GM21737 (cell line): ENCODE data around the gene TIMM21.

Experiments used
- ATAC-seq: cut with Tn5 transposase; IDR thresholded peaks from one replicate; pipeline ENCODE4 v1.9.1; 2021; ENCODE audit warnings: mild to moderate bottlenecking, moderate library complexity; ENCODE audit not compliant: unreplicated experiment

TIMM21 gene, protein sequence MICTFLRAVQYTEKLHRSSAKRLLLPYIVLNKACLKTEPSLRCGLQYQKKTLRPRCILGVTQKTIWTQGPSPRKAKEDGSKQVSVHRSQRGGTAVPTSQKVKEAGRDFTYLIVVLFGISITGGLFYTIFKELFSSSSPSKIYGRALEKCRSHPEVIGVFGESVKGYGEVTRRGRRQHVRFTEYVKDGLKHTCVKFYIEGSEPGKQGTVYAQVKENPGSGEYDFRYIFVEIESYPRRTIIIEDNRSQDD

DNA sequence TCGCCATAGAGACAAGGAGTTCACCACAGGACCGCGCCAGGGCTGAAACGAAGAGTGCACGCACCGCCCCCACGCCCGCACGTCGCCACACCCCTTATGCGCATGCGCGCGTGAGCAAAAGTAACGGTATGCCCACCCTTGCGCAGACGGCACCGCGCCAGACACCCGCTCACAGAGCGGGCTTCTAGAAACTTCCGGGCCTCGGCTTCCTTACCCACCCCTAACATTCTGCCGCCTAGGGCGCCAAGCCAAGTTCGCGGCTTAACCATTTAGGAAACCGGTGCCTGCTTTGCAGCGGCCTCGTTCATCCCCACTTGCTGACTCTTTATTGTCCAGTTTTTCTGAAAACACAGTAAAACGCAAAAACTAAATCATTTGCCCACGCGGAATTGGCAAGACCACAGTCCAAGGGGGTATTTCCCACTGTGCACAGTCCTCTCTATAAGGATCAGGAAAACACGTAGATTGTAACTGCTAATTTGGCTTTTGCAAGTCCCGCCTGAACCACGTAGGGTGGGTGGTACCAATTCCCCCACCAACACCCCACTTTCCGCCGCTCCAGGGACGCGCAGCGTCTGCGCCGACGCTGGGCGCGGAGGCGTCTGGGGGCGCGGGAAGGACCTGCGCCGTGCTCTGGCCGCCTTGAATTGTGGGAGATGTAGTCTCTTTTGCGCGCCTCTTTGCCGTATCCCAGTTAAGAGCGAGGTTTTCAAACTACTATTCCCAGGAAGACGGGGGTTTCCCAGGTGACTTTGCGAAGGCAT lies at the start of gene TIMM21, which contains the start of gene FBXO15:
TSS of gene TIMM21 (plus strand) at position 745 of the 764 bp plus-strand sequence. CDS start 286 bp downstream, outside the sequence.
TSS of gene FBXO15 (minus strand) at position 56 of the 764 bp plus-strand sequence. CDS start at position 7, 49 bp downstream.
- peak; percentile 92 for ATAC-seq

DNA sequence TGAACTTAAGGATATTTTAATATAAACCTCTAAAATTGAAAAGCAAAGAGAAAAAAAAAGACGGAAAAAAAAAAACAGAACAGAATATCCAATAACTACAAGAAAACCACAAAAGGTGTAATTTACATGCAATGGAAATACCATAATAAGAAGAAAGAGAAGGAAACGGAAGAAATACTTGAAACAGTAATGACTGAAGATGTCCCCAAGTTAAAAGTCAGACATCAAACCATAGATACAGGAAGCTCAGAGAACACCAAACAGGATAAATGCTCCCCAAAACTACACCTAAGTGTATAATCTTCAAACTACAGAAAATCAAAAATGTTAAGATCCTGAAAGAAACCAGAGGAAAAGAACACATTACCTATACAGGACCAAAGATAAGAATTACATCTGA lies 39.9 kb upstream of the TIMM21 start:
- no peak for ATAC-seq

DNA sequence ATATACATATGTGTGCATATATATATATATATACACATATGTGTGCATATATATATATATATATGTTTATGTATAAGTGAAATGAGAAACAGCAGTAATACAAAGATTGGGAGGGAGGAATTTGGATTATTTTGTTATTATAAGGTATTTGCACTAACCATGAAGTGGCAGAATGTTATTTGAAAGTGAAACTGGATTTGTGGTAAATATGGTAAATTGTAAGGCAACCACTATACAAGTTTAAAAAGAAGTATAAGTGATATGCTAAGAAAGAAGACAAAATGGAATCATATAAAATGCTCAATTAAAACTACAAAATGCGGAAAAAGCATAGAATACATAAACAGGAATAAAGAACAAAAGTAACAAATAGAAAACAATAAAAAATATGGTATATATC lies 38.2 kb upstream of the TIMM21 start:
- no peak for ATAC-seq

DNA sequence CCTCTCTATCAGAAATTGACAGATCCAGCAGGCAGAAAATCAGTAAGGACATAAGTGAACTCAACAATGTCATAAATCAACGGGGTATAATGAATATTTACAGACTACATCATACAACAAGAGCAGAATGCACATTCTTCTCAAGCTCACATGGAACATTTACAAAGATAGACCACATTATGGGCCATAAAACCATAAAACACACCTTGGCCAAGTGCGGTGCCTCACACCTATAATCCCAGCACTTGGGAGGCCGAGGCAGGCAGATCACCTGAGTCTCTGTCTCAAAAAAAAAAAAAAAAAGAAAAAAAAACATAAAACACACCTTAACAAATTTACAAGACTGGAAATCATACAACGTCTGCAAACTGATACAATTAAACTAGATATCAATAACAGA lies 37.3 kb upstream of the TIMM21 start:
- no peak for ATAC-seq

DNA sequence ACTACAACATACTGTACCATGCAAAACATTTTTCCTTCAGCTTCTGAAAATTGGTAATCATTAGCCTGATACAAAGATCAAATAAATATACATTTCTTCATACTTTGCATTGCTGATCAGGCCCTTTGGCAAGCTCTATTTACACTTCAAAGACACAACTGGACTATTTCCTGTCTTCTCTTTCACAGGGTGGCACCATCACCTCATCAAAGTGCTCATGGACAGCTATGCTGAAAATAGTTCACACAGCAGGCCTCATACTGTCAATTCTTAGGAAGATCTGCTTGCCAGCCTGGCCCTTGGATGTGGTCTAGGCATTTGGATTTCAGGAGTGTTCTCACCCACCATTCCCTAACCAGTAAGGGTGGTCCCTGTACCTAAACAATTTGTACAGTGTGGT lies 34.6 kb upstream of the TIMM21 start:
- ATAC-seq, result no peak

DNA sequence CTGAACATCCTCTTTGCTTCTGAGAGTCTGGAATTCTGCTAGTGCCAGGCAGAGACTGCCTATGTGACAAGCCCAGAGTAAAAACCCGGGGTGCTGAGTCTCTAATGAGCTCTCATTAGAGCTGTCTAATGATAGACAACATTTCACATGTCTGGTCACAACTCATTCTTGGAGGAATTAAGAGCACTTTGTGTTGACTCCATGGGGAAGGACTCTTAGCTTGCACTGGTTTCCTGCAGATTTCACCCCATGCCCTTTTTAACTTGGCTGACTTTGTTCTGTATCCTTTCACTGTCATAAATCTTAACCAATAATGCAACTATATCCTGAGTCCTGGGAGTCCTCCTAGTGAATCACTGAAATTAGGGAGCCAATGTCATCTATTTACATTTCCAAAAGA lies 34.2 kb upstream of the TIMM21 start:
- ATAC-seq, result no peak

DNA sequence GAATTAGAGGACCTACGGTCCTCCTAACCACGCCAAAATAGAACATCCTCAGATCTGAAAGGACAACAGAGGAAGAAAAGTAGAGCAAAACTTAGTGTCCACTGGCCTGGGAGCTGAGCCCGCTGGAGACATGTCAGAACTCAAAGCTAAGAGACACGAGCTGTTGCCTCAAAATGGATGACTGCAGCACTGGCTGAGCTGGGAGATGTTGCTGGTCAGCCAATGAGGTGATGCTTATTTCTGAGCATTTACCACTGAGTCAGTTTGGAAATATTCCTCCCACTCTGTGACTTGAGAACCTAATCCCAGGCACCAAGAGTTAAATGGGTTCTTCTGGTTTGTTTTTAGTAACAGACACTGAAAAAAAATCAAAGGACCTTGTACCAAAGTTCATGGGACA lies 33.3 kb upstream of the TIMM21 start:
- ATAC-seq, result no peak

DNA sequence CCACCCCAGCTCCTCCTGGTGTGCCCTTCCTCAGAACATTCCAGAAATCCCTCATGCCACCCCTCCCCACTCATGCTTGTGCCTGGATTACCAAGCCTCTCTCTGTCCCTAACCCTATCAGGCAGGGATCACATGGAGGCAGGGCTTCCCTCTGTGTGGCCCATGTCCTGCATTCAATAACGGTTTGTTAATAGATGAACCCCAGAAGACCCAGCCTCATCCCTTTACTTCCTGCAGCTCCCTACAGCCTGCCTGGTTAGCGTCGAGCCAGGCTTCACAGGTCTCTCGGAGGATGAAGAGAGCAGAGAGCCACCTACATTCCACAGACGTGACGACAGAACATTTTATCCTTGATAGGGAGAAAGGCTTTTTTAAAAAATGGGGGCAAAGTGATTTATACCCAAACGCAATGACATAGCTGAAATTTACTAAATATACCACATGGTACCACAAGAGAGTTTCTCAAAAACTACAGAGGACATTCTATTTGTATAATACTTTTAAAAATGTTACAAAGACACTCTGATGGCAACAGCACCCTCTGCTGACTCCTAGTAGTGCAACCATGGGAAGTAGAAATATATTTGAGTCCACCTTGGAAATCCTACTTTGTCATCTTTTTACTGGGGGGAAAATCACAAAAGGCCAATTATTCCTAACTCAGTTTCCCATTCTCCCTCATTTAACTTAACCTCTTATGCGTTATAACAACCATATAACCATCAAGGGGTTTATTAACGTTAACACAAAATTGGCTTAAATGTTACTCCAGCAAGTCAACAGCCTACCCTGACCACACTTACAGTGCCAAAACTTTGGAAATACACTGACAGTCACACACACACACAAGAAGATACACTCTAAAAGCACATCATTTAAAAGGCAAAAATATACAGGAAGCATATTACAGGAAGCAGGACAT lies 31.4 kb upstream of the TIMM21 start:
- ATAC-seq, result no peak

DNA sequence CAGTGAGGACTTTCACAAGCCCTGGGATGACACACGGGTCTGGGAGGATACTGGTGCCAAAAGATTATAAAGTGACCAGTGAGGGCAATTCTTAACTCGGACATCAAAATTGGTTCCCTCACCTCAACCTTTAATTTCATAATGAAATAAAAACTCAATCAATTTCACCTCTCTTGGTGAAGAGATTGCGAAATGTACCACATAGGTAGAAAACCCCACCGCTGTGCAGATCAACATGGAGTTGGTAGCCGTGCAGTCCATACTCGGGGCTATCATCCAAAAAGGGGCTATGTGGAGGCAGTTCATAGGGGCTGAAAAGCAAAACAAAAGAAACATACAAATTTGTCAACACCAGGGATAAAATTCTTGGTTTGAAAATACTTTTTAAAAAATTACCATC lies 25.1 kb upstream of the TIMM21 start:
- ATAC-seq, result no peak

DNA sequence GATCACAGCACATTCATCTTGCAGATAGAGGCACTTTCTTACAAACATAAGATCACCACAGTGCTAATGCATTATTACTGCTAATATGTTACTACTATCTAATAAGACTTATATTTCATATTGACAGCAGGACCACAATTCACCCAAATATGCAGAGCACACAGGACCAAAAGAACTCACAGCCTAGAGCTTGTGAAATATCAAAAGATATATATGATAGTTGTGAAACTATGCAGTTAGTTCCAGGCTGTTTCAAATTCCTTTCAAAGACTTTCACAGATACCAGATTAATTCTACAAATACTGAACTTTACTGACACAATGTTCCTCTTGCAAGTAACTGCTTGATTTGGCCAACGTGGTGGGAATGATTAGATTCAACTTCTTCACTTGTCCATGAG lies 23.7 kb upstream of the TIMM21 start:
- ATAC-seq, result no peak

DNA sequence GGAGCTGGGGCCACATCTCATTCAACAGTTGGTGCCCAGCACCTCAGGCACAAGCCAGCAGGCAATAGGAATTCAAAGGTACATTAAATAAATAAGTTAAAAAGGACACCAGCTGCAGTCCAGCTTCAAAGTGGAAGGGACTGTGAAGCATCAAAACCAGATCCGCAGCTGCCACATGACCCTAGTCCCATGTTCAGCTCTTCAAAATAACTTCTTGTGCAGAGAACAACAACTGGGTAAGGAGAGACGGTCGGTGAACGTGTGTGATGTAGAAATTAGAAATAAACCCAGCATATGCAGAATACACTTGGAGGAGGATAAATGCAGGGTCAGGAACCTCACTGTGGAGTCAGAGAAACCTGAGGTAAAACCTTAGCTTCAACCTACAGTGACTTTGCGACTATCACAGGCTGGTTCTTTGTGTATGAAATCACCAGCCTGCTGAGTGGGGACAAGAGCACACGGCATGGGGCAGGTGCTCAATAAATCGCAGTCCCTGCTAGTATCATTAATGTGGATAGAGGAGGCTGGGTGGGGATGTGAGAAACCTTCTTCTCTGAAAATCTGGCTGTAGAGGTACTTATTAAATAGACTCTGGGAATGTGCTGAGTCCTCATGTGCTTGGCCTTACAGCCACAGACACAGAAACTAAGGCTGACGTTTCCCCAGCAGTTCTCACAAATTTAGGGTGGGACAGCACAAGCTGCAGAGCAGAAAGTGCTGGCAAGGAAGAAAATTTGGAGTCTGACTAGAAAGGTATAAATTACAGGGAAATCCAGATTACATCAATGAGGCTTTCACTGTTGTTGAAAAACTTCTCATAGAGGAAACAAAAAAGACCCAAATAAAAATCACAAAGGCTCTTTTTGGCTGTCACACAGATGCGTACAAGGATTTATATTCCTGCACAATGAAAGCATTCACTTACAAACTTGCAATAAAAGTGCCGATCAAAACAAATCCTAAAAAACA lies 21.4 kb upstream of the TIMM21 start:
- no peak for ATAC-seq

DNA sequence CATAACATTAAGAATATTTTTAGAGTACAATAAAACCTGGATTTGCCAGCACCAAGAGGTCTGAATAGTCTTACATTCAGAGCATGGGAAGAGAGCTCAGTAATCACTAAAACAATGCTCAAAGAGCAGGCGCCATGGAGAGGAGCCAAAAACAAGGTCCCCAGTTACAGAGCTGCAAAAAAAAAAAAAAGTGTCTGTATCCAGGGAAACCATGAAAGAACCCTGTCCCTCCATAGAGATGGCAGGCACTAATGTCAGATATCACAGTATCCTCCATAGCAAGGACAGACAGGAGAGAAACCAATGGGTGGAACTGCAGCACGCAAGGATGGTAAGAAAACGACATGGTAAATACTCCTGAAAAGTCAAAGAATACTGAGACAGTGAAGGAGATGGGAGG lies 20.2 kb upstream of the TIMM21 start:
- ATAC-seq, result no peak

DNA sequence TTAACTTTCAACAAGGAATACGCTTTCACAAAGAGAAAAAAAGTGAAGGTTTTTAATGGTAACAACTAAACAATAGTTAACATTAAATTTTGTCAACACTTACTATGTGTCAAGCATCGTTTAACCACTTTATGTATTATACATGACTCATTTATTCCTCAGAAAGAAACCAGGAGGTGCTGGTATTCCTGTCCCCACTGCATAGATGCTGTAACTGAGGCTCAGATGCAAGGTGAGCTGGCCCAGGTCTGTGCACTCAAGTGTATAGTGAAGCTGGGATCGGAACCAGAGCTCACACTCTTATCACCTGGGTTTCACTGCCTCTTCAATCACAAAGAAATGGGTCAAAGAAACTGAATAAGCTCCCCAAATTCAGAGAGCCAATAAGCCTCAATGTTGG lies 17.2 kb upstream of the TIMM21 start:
- no peak for ATAC-seq

DNA sequence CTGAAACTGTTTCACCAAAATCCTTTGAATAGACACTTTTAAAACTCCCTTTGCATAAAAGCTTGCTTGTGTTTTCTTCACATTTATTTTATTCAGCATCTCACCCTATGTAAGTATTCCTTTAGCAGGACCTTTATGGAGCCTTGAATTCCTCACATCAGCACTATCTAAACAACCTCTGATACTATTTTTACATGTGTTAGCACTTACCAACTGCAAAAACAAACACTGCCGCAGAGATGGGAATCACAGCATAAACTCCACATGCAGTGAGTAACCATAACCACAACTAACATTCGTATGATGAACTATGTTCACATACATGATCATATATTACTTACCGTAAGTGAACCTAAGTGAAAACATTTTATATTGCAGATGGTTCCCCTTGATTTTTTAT lies 16.1 kb upstream of the TIMM21 start:
- ATAC-seq, result no peak

DNA sequence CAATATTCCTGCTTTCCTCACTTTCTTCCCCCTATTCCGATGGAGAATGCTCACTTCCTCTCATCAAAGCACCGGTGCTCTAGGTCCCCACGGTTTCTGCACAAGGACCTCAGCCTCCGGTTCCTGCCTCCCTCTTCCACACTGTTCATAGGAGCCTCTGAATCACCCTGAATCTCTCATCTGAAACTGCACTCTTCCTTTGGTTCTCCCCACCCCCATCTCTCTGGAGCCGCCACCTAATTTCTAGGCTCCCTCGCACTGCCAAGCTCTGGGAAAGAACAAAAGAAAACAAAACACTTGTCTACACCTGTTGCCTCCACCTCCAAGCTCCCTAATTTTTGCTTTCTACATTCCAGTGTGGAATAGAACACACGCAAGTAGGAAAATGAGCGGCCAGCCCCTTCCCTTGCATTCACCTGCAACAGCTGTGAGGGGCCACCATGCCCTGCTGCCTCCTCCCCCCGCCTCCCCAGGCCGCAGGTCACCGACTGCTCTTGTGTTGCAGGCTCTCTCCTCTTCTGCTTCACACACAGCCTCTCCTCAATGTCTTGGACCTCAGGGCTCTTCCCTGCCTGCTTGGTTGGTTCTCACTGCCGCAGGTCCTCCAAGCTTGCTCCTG lies 10.3 kb upstream of the TIMM21 start:
- ATAC-seq, result no peak

DNA sequence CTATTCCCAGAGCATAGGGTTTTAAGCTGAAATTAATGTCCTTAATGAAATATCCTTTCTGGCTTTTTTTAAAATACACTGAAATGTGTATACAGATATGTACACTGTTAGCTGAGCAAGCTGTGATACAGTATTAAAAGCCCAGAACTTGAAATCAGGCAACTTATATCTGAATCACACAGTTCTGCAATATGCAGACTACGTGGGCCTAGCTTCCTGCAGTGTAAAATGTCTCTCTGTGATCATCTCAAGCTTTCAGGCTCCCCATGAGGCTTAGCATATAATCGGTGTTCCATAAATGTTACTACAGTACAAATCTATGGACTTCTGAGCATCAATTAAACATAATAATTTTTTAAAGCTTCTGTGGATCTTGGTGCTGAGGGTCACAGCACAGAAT lies 8.9 kb upstream of the TIMM21 start:
- no peak for ATAC-seq

DNA sequence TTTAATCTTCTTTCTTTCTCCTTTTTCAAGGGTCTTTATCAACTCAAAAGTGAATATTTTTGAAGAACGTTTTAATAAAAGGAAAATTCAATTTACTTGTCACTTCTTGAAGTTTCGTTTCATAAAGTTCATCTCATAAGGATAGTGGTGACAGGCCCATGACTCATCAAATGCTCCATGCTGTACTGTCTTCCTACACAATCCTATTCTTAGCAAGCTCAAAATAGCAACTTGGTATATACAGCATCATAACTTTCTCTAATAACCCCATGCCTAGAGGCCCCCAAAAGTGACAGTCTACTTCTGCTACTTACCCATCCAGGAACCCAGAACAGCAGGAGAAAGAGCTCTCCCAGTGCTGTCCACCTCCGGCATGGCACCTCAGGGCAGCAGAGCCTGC lies 8.4 kb upstream of the TIMM21 start:
- ATAC-seq, result no peak

DNA sequence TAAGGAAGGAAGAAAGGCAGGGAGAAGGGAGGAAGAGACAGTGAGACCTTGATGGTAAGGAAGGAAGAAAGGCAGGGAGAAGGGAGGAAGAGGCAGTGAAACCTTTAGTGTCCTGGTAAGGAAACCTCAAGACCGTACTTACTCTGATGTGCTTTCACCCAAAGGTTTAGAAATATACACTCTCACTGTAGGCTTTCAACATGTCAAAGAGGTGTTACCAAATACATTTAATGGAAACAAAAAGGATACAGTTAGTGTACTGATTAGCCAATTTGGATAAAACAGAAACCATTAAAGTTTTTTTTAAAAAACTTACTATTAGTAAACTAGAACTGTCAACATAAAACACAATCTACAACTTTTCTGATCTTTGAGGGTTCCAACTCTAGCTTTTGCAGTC lies 7.7 kb upstream of the TIMM21 start:
- no peak for ATAC-seq

DNA sequence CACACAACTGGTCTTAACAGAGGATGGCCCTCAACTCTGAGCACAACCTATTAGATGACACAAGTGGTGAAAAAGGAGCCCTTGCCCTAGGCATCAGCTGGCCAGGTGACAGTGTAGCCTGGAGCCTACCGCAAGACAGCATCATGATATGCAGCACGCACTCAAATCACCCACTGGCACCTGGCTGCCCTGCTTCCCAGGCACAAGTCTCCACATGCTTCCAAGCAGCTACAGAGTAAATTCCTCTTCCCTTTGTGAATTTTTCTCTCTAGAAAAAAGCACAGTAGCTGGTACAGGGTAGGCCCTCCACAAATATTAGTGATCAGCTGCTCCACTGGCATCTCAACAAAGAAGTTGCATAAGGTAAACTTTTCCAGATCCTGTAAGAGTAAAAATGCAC lies 6.7 kb upstream of the TIMM21 start:
- no peak for ATAC-seq

DNA sequence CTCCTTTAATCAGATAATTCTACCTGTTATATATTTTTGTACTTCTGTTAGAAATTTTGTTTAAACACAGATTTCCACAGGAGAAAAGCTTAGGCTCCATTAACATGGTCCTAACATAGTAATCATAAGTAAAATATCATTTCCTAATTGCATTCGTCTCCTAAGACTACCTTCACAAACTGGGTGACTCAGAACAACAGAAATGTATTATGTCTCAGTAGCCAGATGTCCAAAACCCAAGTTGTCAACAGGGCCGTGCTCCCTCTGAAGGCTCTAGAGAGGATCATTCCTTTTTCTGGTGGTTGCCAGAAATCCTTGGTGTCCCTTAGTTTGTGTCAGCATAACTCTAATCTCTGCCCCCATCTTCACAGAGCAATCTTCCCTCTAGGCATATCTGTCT lies 6.1 kb upstream of the TIMM21 start:
- ATAC-seq, result no peak
